Lung (tissue), 12 donors: Measurements from ENCODE around the gene COL18A1. TPM values are rescaled to one million over a fixed set of nuclear protein-coding genes. Genes with fewer than 3 reads are reported as not detected.

Experiments
- ATAC-seq: fragments of 200-7000 bp; cut with Tn5 transposase; one replicate; pipeline ENCODE4 v1.9.1; 2020; ENCODE audit warnings: moderate number of reproducible peaks; ENCODE audit not compliant: insufficient read depth, low FRiP score
- DNase-seq, 3 donors: peaks; one replicate each; pipeline ENCODE4 v3.0.0-alpha.2; 2013 to 2017
- H3K27ac ChIP-seq, 2 donors: one replicate each; pipeline ENCODE4 v1.5.1; 2013; ENCODE audit warnings: mild to moderate bottlenecking in 2 of 2, moderate library complexity in 2 of 2, control low read depth in 1 of 2, inconsistent platforms in 1 of 2, low read depth in 1 of 2, low read length in 1 of 2
- H3K27me3 ChIP-seq, 3 donors: one replicate each; pipeline ENCODE4 v1.5.1; 2013; ENCODE audit warnings: low read length in 2 of 3; ENCODE audit not compliant: control insufficient read depth in 3 of 3, insufficient read depth in 3 of 3
- H3K36me3 ChIP-seq, 4 donors: one replicate each; pipeline ENCODE4 v1.5.1; 2013; ENCODE audit warnings: low read length in 4 of 4, mild to moderate bottlenecking in 1 of 4, moderate library complexity in 1 of 4; ENCODE audit not compliant: control insufficient read depth in 4 of 4, insufficient read depth in 4 of 4
- H3K4me1 ChIP-seq, 5 donors: one replicate each; pipeline ENCODE4 v1.5.1; 2013; ENCODE audit warnings: low read length in 5 of 5, mild to moderate bottlenecking in 2 of 5, moderate library complexity in 1 of 5; ENCODE audit not compliant: control insufficient read depth in 5 of 5, insufficient read depth in 5 of 5
- H3K4me3 ChIP-seq: one replicate; pipeline ENCODE4 v1.5.1; 2013; ENCODE audit warnings: mild to moderate bottlenecking, control low read depth, moderate library complexity
- H3K9ac ChIP-seq, 2 donors: one replicate each; pipeline ENCODE4 v1.5.1; 2013; ENCODE audit warnings: low read length in 2 of 2, control low read depth in 1 of 2; ENCODE audit not compliant: insufficient read depth in 1 of 2
- H3K9me3 ChIP-seq, 4 donors: one replicate each; pipeline ENCODE4 v1.5.1; 2013; ENCODE audit warnings: low read length in 3 of 4, mild to moderate bottlenecking in 1 of 4, moderate library complexity in 1 of 4; ENCODE audit not compliant: control insufficient read depth in 4 of 4, insufficient read depth in 3 of 4
- WGBS, 2 donors: extraction: QIAGEN DNeasy Blood & Tissue Kit; methylation state at CpG; one replicate each; pipeline ENCODE4 v1.1.7; 2013; 5-methylcytosine and 5-hydroxymethylcytosine counted together
- polyA plus RNA-seq, 2 donors: library from polyadenylated mRNA; stranded (reverse); fragments of 200-250 nt; gene quantifications; one replicate each; pipeline ENCODE4 v1.2.1, GENCODE V29; 2013
- total RNA-seq, 2 donors: library from RNA; depleted of rRNA in 1 of 2; stranded (reverse); fragments of >200 nt in 1 of 2; gene quantifications; one replicate each; pipeline ENCODE4 v1.2.1, GENCODE V29; 2014 to 2021
- TF ChIP-seq, protein P1 (sequence below): IDR thresholded peaks from 2 replicates; pipeline ENCODE4 v1.5.1; 2012; ENCODE audit warnings: mild to moderate bottlenecking; ENCODE audit errors: control extremely low read depth, extremely low read depth
- donor health status: control.
- donor health status: control.
- donor health status: Bipolar disorder and iron deficiency.
- donor health status: healthy.
- donor health status: DM: yes; HTN: yes; CAD: no.

COL18A1 gene
- total and polyA plus RNA-seq, 4 donors: 42.7 to 102 (median 45.8) TPM

DNA sequence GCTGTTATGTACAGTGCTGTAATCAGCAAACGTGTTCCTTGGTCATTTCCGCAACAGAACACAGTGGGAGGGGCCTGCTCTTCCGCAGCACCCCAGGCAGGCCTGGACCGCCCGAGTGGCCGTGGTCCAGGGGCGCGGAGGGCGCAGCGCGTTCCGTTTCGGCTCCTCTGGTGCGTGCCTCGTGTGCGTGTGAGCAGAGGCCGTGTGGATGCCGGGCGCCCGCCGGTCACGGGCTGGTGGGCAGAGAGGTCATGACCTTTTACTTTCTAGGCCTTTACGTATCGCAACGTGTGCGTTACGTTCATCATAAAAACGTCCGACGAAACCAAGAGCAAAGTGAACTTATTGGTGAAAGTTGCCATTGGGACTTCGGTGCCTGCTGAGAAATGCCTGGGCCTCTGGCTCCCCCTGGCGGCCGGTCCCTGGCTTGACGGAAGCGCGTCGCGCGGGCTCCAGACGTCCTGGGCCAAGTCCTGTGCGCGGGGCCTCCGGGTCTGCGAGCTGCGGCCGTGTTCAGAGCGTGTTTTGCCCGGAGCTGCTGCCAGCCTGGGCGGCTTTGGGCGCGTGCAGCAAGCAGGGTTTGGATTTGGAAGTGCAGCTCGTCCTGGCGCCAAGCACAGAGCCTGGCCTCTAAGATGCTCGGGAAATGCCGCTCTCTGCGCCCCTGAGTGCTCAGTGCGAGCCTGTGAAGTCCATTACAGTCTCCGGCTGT is 34.4 kb downstream of the COL18A1 start:
- peak overlapping the region in 1 of 2 donors; percentile 46 for H3K9ac ChIP-seq
- WGBS, 2 donors: 14 to 20% methylated on average over 58 of the region's 58 CpGs
- no peaks in the 10 kb centered on the region for H3K27me3 ChIP-seq
- H3K27ac ChIP-seq: peak overlapping the region; percentile 13 to 81
- H3K4me3 ChIP-seq: no peak overlapping the region
- H3K36me3 ChIP-seq: no peaks in the 10 kb centered on the region
- peak; percentile 74 for ATAC-seq
- TF ChIP-seq, protein P1, sequence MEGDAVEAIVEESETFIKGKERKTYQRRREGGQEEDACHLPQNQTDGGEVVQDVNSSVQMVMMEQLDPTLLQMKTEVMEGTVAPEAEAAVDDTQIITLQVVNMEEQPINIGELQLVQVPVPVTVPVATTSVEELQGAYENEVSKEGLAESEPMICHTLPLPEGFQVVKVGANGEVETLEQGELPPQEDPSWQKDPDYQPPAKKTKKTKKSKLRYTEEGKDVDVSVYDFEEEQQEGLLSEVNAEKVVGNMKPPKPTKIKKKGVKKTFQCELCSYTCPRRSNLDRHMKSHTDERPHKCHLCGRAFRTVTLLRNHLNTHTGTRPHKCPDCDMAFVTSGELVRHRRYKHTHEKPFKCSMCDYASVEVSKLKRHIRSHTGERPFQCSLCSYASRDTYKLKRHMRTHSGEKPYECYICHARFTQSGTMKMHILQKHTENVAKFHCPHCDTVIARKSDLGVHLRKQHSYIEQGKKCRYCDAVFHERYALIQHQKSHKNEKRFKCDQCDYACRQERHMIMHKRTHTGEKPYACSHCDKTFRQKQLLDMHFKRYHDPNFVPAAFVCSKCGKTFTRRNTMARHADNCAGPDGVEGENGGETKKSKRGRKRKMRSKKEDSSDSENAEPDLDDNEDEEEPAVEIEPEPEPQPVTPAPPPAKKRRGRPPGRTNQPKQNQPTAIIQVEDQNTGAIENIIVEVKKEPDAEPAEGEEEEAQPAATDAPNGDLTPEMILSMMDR: peak; percentile 99
- no peaks in the 10 kb centered on the region for H3K9me3 ChIP-seq
- DNase-seq: peak; percentile 84 to 90 (median 86)
- H3K4me1 ChIP-seq: peaks cover 0 to 14% (median 6%) of the 10 kb centered on the region in 5 donors

GRCh38 chr21:45439901-45440461 is 35.0 kb downstream of the COL18A1 start:
- ATAC-seq (no peak), DNase-seq (no peak)
- no peaks in the 10 kb centered on the region for H3K9me3 ChIP-seq
- H3K27ac ChIP-seq: peak overlapping the region in 1 of 2 donors; percentile 23
- no peaks in the 10 kb centered on the region for H3K27me3 ChIP-seq
- H3K36me3 ChIP-seq: no peaks in the 10 kb centered on the region
- no peak overlapping the region for H3K4me3 ChIP-seq
- WGBS, 2 donors: 93 to 95% methylated on average over 26 to 28 of the region's 28 CpGs
- peaks cover 0 to 14% (median 6%) of the 10 kb centered on the region in 5 donors for H3K4me1 ChIP-seq
- H3K9ac ChIP-seq: no peak overlapping the region
- TF ChIP-seq, protein P1: no peak

- H3K4me3 ChIP-seq: no peak overlapping the region
- 94 to 96% methylated on average over 22 of the region's 22 CpGs for WGBS, 2 donors
- no peaks in the 10 kb centered on the region for H3K36me3 ChIP-seq
- H3K4me1 ChIP-seq: peaks cover 0 to 14% (median 6%) of the 10 kb centered on the region in 5 donors
- no peak overlapping the region for H3K9ac ChIP-seq
- no peak for DNase-seq
- ATAC-seq: no peak
- peaks cover 0 to 3% (median 0%) of the 10 kb centered on the region in 4 donors for H3K9me3 ChIP-seq
- no peaks in the 10 kb centered on the region for H3K27me3 ChIP-seq
- TF ChIP-seq, protein P1: no peak
- H3K27ac ChIP-seq: no peak overlapping the region
These were observed 35.9 kb downstream of the COL18A1 start for GRCh38 chr21:45440736-45441350.
